ENCODE measurements around the gene APPL2.
"Not testable (repeated sequence)": the region's sequence is repeated elsewhere in the genome, so short reads cannot be mapped to it uniquely, and the experiment has no call there.

The APPL2 gene

GRCh38 chr12:105253866-105254513 lies 18.0 kb upstream of the APPL2 start:
- DNase-seq: no peak

- no peak for DNase-seq
Observed at GRCh38 chr12:105252901-105253300, 16.9 kb upstream of the APPL2 start.

- not testable (repeated sequence) for DNase-seq
Observed at GRCh38 chr12:105245776-105246427, 9.9 kb upstream of the APPL2 start.

- DNase-seq: no peak
Observed at GRCh38 chr12:105245291-105245690, 9.3 kb upstream of the APPL2 start.

- DNase-seq: no peak
Observed at GRCh38 chr12:105240228-105240627, 4.3 kb upstream of the APPL2 start.

- DNase-seq: no peak
Observed at GRCh38 chr12:105239304-105239703, 3.3 kb upstream of the APPL2 start.

GRCh38 chr12:105237666-105238065 lies 1.7 kb upstream of the APPL2 start:
- DNase-seq: no peak

GRCh38 chr12:105235281-105235731 lies 668 bp downstream of the APPL2 start:
- DNase-seq: peak; percentile 55

- DNase-seq: no peak
Observed at GRCh38 chr12:105234197-105234596, 1.8 kb downstream of the APPL2 start.

GRCh38 chr12:105233041-105233905 lies 2.7 kb downstream of the APPL2 start:
- no peak for DNase-seq

GRCh38 chr12:105231396-105231795 lies 4.6 kb downstream of the APPL2 start:
- no peak for DNase-seq

- DNase-seq: no peak
Observed at GRCh38 chr12:105229371-105229770, 6.6 kb downstream of the APPL2 start.

- no peak for DNase-seq
Observed at GRCh38 chr12:105228966-105229365, 7.0 kb downstream of the APPL2 start.

- no peak for DNase-seq
Observed at GRCh38 chr12:105228494-105228893, 7.5 kb downstream of the APPL2 start.

- no peak for DNase-seq
Observed at GRCh38 chr12:105227879-105228278, 8.1 kb downstream of the APPL2 start.

- DNase-seq: no peak
Observed at GRCh38 chr12:105226219-105226618, 9.8 kb downstream of the APPL2 start.

GRCh38 chr12:105225505-105226015 lies 10.4 kb downstream of the APPL2 start:
- no peak for DNase-seq

- no peak for DNase-seq
Observed at GRCh38 chr12:105224399-105224798, 11.6 kb downstream of the APPL2 start.

- DNase-seq: no peak
Observed at GRCh38 chr12:105223884-105224283, 12.1 kb downstream of the APPL2 start.

- DNase-seq: no peak
Observed at GRCh38 chr12:105223352-105223845, 12.6 kb downstream of the APPL2 start.

GRCh38 chr12:105222726-105223351 lies 13.1 kb downstream of the APPL2 start:
- no peak for DNase-seq

GRCh38 chr12:105222284-105222655 lies 13.7 kb downstream of the APPL2 start:
- DNase-seq: no peak
